HG03196 (cell line): Measurements from ENCODE around the gene GPD1L.

ENCODE experiments used
- ATAC-seq: cut with Tn5 transposase; IDR thresholded peaks from one replicate; pipeline ENCODE4 v1.9.1; 2021; ENCODE audit not compliant: unreplicated experiment

The GPD1L gene

DNA sequence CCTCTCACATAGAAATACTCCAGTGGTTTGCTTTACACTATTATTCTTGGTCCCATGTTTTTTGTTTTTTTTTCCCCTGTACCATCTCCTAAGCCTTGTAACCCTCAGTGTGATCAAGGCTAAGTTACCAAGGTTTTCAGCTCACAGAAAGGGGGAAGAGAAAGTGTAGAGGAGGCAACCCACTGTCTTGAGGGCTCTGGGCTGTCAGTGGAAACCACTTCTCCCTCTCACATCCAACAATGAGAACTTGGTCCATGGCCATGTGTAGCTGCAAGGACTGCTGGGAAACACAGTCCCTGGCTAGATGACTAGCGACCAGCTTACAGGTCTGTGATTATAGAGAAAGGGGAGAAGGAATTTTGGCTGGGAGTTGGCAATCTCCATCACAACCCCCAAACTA lies 30.3 kb downstream of the GPD1L start:
- no peak for ATAC-seq

- no peak for ATAC-seq
These were observed 31.4 kb downstream of the GPD1L start for GRCh38 chr3:32137870-32138269.

DNA sequence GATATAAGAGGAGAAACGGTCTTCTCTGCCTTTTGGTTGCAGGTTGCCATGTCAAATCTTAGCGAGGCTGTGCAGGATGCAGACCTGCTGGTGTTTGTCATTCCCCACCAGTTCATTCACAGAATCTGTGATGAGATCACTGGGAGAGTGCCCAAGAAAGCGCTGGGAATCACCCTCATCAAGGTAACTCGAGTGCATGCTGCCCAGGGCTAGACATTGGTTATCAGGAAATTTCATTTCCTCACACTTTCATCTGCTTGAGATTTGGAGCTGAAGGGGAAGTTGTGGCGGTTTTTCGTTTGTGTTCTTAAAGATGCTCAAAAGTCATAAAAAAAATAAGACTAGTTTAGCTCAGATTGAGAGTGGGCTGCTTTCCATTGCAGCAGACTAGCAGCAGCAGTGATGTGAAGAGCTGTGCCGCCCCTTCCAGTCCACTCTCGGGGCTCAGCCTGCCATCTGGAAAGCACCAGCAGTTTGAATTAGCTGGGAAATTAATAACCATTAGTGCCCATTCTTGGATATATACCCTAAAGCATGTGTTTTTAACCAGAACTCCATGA lies 32.2 kb downstream of the GPD1L start:
- ATAC-seq = no peak

DNA sequence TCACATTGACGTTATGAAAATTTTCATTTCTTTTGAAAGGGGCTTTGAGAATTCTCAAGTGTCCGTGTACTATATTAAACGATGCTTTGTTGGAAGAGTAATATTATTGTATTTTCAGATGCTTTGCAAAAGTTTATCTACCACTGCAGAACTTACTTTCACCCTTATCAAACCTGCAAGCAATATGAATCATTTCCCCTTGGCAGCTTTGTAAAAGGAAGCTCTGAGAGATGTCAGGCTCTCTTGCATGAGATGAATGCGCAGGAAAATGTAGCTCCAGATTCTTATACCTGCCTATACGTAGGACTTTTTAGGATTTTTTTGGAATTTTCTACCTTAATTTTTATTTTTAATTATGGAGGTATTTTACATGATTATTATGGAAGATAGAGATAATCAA lies 34.5 kb downstream of the GPD1L start:
- ATAC-seq = no peak

DNA sequence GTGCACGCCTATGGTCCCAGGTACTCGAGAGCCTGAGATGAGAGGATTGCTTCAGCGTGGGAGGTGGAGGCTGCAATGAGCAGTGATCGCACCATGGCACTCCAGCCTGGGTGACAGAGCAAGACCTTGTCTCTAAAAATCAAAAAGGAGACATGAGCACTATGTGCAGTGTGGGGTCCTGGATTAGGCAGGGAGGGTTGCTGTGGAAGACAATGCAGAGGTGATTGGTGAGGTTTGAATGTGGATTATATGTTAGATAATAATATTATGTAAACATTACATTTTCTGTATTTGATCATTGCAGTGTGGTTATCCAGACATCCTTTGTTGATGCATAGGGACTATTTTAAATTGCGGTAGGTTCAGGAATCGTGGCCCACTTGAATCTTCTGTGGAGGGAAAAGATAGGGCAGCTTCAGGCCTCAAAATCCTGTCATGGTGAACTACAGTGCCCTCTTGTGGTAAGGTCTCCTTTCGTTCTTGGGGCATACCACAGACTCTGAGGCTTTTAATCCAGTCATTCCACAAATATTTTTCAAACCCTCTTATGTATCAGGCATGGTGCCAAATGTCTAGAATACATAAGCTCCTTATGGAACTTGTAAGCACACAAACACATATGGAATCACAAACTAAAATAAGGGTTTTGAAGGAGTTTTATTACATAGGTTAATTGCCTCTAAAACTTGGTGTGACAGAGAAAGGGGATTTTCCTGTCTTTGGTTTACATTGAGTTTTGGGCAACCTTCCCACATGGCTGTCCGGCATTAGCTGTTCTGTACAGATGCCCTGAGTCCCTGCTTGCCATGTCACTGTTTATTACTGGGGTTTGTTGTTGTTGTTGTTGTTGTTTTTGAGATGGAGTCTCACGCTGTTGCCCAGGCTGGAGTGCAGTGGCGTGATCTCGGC lies 37.7 kb downstream of the GPD1L start:
- ATAC-seq = peak; percentile 53

DNA sequence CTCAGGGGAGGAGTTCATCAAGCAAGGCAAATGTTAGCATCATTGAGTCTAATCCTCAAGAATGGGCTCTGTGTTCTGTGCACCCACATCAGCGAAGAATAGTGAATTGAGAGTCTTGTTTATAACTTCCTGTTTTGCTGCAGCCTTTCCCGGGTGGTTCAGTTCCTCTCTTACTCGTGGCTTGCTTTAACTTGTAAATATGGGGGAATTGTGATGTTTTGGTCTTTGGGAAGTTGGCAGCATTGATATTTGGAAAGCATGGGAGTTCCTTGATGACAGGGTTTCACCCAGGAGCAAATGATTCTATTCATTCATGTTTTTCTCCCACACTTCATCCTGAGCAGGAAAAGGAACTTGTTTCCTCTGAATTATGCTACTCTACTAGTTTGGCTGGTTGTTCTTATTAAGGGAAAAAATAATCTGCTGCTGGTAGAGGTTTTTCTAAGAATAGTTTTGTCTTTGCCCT lies 40.4 kb downstream of the GPD1L start:
- ATAC-seq = no peak

GRCh38 chr3:32147509-32147908 lies 41.1 kb downstream of the GPD1L start:
- no peak for ATAC-seq

- ATAC-seq = no peak
These were observed 41.5 kb downstream of the GPD1L start for GRCh38 chr3:32147933-32148332.

GRCh38 chr3:32148351-32148750 lies 41.9 kb downstream of the GPD1L start:
- no peak for ATAC-seq

DNA sequence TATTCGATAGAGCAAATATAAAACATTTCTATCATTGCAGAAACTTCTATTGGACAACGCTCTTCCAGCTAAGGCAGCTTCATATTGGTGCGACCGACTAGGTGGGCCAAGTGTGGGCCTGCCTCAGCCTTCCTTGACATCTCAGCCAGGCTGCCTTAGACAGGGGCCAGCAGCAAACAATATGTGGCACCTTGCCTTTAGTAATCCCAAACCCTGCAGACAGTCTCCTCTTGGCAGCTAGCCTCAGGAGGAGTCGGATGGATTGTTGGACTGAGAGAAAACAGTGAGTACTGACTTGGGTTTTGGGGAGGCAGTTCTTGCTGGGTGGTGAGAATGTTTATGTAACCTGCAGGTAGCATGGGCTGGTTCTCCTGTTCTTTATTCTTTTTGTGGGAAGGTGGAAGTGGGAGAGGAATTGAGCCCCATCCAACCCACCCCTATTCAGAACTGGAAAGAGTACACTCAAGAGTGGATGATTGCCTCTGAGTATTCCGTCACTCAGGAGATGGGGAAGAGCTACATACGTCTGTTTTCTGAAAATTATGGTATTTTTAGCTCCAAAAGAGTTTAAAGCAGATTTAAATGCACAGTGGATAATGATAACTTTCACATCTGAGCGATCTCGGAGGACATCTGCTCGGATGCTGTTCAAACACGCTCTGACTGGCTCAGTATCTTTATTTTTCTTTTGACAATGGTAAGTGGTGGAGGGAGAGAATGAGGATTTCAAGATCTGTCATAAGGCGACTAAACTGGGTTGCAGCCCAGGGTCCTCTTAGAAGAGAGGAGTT lies 47.2 kb downstream of the GPD1L start:
- no peak for ATAC-seq

DNA sequence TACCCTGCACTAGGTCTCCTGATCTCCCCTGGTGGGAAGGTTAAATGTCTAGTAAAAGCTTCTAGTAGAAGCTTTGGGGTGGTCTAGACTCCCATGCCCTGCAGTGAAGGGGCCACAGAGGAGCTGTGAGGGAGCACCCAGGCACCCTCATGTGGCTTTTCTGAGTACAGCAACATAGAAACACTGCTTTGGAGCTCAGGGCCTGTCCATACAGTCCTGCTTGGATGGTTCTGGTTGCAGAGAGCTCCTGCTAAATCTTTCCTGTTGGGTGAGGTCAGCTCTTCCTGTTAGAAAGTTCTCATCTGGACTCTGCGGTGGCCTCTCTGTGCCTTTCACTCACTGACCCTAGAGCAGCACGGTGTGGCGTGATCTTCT lies 47.8 kb downstream of the GPD1L start:
- no peak for ATAC-seq

- ATAC-seq = no peak
These were observed 48.7 kb downstream of the GPD1L start for GRCh38 chr3:32155117-32155516.

- ATAC-seq = no peak
These were observed 51.3 kb downstream of the GPD1L start for GRCh38 chr3:32157600-32158264.

- no peak for ATAC-seq
These were observed 54.3 kb downstream of the GPD1L start for GRCh38 chr3:32160706-32161214.

- no peak for ATAC-seq
These were observed 59.0 kb downstream of the GPD1L start for GRCh38 chr3:32165442-32165841.

GRCh38 chr3:32166654-32167053 lies 60.2 kb downstream of the GPD1L start:
- no peak for ATAC-seq

DNA sequence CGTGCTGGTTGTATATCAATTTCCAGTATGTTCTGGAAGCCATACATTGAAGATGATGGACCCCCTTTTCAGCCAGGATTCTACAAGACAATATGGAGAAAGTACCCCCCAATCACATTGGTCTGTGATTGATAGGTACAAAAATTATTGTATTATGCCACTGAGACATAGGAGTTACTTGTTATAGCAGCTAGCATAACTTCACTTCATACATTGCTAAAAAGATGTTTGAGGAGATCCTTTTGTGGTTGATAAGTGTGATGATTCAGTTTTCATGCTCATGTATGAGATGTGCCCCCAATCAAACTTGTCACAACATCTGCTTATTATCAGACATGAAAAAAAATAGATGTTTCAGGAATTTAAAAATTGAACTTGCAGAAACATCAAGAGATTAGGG lies 66.0 kb downstream of the GPD1L start:
- ATAC-seq = no peak

DNA sequence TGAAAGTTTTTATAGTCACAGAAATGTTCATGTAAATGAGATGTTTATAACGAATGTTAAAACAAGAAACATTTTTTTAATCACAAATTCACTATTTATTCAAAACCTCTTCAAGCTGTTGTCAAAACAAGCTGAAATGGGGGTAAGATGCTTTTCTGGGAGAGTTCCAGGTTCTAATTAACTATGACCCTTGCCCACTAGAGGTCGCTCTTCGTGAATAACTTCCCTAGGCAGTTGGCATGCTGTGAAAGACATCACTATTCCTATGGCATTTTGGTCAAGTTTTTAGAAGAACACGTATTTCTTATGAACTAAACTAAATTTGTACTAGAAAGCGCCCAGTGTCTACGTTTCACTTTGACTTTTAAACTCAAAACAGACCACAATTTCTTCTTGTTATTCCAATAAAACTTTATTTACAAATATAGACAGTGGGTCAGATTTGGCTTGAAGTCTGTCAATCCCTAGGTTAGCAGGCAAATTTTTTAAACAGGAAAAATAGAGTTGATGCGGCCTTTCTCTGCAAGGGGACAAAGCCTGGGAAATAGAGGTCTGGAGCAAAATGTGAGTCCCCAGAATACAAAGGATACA lies 69.3 kb downstream of the GPD1L start:
- no peak for ATAC-seq

- ATAC-seq = no peak
These were observed 70.7 kb downstream of the GPD1L start for GRCh38 chr3:32176989-32177701.

GRCh38 chr3:32177702-32178198 lies 71.3 kb downstream of the GPD1L start:
- no peak for ATAC-seq
